Inflammatory macrophage (primary cell): ENCODE results near the gene CPT1C.
A peak's percentile ranks its signal among the peaks of the same experiment; 100 is the strongest.

ENCODE experiments used
- DNase-seq, 2 donors: peaks; one replicate each; pipeline ENCODE4 v3.0.0-alpha.2; 2020 to 2022

CPT1C gene

GRCh38 chr19:49761625-49762311, 70.9 kb downstream of the CPT1C start:
- peak; percentile 15 to 25 for DNase-seq

- peak; percentile 33 to 56 for DNase-seq
Measured at GRCh38 chr19:49763230-49763629, 72.3 kb downstream of the CPT1C start, which contains the start of gene TSKS. Gene TSKS, minus strand, starts transcription at chr19:49763306. Its CDS starts 59 bp downstream, at chr19:49763247.
